Measurements from ENCODE around the gene KIAA0586. TPM values are rescaled to one million over a fixed set of nuclear protein-coding genes. Genes with fewer than 3 reads are reported as not detected.
"Not testable (repeated sequence)": the region's sequence is repeated elsewhere in the genome, so short reads cannot be mapped to it uniquely, and the experiment has no call there.

Gene KIAA0586
- total RNA-seq, 2 donors from 2014 or later = 18.0 to 45.7 TPM

DNA sequence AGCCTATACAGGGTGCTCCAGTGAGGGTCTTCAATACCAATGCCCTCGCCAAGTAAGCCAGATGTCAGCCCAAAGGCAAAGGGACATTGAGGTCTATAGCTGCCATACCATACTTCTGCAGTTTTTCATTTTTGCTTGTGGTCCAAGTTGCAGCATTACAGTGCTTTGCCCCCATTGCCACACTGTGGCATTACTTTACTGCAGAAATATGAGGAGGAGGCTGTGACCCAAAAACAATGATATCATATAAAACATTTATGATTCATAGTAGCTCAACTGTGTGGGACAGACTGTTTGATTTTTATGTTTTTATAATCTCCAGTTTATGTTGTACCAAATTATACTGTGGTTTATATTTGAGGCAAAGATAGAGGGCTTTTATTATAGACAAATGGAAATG is 64.1 kb downstream of the KIAA0586 start:
- Histone ChIP-seq H3K4me1 (ENCODE audit: control insufficient read depth in 1 of 2, low read depth in 2 of 2) (no peaks in the 10 kb centered on the region), H3K9me3 (no peaks in the 10 kb centered on the region), H3K27me3 (replicated peaks; ENCODE audit: insufficient read depth) (no peaks in the 10 kb centered on the region), H3K36me3 (peaks cover 14% of the 10 kb centered on the region), H3K4me3 (no peak overlapping the region), H3K27ac (no peak overlapping the region)
- no peak for ATAC-seq (ENCODE audit: insufficient number of reproducible peaks, low FRiP score, low read depth)
- TF ChIP-seq, protein P1, sequence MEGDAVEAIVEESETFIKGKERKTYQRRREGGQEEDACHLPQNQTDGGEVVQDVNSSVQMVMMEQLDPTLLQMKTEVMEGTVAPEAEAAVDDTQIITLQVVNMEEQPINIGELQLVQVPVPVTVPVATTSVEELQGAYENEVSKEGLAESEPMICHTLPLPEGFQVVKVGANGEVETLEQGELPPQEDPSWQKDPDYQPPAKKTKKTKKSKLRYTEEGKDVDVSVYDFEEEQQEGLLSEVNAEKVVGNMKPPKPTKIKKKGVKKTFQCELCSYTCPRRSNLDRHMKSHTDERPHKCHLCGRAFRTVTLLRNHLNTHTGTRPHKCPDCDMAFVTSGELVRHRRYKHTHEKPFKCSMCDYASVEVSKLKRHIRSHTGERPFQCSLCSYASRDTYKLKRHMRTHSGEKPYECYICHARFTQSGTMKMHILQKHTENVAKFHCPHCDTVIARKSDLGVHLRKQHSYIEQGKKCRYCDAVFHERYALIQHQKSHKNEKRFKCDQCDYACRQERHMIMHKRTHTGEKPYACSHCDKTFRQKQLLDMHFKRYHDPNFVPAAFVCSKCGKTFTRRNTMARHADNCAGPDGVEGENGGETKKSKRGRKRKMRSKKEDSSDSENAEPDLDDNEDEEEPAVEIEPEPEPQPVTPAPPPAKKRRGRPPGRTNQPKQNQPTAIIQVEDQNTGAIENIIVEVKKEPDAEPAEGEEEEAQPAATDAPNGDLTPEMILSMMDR (IDR thresholded peaks at IDR 0.05) = no peak
- DNase-seq (ENCODE audit: low spot score) = no peak

DNA sequence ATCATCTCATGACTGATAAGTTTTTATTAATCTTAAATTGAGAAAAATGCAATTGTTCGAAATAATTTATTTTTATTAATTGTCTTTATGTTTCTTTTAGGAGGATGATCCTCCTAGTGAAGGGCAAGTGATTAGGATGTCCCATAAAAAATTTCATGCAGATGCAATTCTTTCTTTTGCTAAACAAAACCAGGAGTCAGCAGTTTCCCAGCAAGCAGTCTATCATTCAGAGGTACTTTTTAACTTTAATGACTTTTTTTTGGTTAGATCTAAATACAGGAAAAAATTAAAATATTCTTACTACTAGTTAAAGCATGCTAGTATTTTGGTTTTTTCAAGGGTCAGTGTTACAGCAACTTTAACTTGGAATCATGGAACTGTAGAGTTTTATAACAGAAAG is 64.5 kb downstream of the KIAA0586 start:
- ATAC-seq (ENCODE audit: insufficient number of reproducible peaks, low FRiP score, low read depth) (no peak), DNase-seq (ENCODE audit: low spot score) (no peak)
- TF ChIP-seq, protein P1 (IDR thresholded peaks at IDR 0.05) = no peak
- Histone ChIP-seq H3K9me3 (no peaks in the 10 kb centered on the region), H3K36me3 (peaks cover 12% of the 10 kb centered on the region), H3K4me1 (ENCODE audit: control insufficient read depth in 1 of 2, low read depth in 2 of 2) (no peaks in the 10 kb centered on the region), H3K4me3 (no peak overlapping the region), H3K27ac (no peak overlapping the region), H3K27me3 (replicated peaks; ENCODE audit: insufficient read depth) (no peaks in the 10 kb centered on the region)

DNA sequence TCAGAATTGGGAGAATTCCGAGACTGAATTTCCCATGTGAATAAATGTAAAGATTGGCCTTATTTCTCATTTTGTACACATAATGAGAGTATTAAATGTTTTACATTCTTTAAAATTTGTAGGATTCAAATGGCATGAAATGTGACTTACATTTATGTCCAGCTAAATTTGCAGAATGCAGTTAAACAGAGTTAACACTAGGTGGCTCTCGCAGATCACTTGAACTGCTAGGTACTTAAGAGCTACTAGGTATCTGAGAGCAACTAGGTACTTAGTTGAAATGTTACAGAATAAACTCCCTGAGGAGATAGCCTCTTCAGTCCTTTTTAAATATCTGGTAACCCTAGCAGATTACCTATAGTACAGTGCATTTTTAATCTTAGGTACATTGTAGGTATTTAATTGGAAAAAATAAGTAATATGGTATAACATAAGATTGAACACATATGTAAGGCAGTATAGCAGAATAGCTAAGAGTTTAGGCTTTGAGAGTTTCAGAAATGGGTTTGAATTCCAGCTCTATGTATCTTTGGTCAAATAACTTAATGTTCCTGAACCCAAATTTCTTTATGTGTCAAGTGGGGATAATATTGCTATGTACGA is 73.8 kb downstream of the KIAA0586 start:
- no peaks in the 10 kb centered on the region for H3K27me3 ChIP-seq (replicated peaks; ENCODE audit: insufficient read depth)
- H3K36me3 ChIP-seq = peaks cover 13% of the 10 kb centered on the region
- no peak overlapping the region for H3K27ac ChIP-seq
- DNase-seq (ENCODE audit: low spot score) = no peak
- no peaks in the 10 kb centered on the region for H3K4me1 ChIP-seq (ENCODE audit: control insufficient read depth in 1 of 2, low read depth in 2 of 2)
- no peaks in the 10 kb centered on the region for H3K9me3 ChIP-seq
- no peak for ATAC-seq (ENCODE audit: insufficient number of reproducible peaks, low FRiP score, low read depth)
- H3K4me3 ChIP-seq = no peak overlapping the region
- TF ChIP-seq, protein P1 (IDR thresholded peaks at IDR 0.05) = peak; percentile 85

DNA sequence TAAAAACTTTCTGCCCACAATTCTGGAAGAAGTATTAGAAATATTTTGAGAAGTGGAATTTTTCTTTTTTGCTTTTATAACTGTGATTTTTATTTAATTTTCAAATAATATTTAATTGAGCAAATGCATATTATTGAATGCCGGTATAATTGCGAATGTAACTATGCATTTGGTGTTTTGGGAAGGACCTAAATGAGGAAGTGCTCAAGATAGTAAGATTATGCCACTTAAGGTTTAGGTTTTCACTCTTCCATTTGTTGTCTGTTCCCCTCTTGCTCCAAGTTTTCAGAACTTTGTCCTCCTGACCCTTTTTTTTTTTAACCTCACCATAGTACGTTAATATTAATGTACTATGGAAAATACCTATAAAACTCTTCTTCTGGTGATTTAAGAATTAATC is 85.8 kb downstream of the KIAA0586 start:
- TF ChIP-seq, protein P1 (IDR thresholded peaks at IDR 0.05) = no peak
- Histone ChIP-seq H3K27ac (no peak overlapping the region), H3K9me3 (no peaks in the 10 kb centered on the region), H3K4me1 (ENCODE audit: control insufficient read depth in 1 of 2, low read depth in 2 of 2) (no peaks in the 10 kb centered on the region), H3K27me3 (replicated peaks; ENCODE audit: insufficient read depth) (no peaks in the 10 kb centered on the region), H3K36me3 (peaks cover 2% of the 10 kb centered on the region), H3K4me3 (no peak overlapping the region)
- ATAC-seq (ENCODE audit: insufficient number of reproducible peaks, low FRiP score, low read depth) = no peak
- DNase-seq (ENCODE audit: low spot score) = no peak

DNA sequence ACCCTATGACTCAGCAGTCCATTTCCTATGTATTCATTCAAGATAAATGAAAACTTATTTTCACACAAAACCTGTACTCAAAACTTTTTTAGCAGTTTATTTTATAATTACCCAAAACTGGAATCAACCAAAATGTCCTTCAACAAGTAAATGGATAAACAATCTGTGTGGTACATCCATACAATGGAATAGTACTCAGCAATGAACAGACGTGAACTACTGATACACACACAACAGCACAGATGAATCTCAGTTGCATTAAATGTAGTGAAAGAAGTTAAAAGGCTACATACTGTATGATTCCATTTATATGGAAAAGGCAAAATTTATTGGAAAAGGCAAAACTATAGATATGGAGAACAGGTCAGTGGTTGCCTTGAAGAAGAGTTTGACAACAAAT is 90.1 kb downstream of the KIAA0586 start:
- no peak for DNase-seq (ENCODE audit: low spot score)
- no peak for ATAC-seq (ENCODE audit: insufficient number of reproducible peaks, low FRiP score, low read depth)

DNA sequence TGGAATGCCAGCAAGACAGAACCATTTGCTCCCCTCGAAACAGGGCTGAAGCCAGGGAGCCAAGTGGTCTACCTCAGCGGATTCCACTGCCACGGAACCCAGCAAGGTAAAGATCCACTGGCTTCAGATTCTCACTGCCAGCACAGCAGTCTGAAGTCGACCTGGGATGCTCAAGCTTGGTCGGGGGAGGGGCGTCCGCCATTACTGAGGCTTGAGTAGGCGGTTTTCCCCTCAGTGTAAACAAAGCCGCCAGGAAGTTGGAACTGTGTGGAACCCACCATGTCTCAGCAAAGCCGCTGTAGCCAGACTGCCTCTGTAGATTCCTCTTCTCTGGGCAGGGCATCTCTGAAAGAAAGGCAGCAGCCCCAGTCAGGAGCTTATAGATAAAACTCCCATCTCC is 98.2 kb downstream of the KIAA0586 start:
- not testable (repeated sequence) for H3K36me3 ChIP-seq; H3K27ac ChIP-seq; H3K27me3 ChIP-seq (replicated peaks; ENCODE audit: insufficient read depth); DNase-seq (ENCODE audit: low spot score); H3K9me3 ChIP-seq; H3K4me3 ChIP-seq; ATAC-seq (ENCODE audit: insufficient number of reproducible peaks, low FRiP score, low read depth); H3K4me1 ChIP-seq (ENCODE audit: control insufficient read depth in 1 of 2, low read depth in 2 of 2)

More for the DNA sequence above, 90.1 kb downstream of the KIAA0586 start:
- H3K27me3 ChIP-seq (replicated peaks; ENCODE audit: insufficient read depth) = no peaks in the 10 kb centered on the region
- H3K36me3 ChIP-seq = peaks cover 5% of the 10 kb centered on the region
- no peaks in the 10 kb centered on the region for H3K4me1 ChIP-seq (ENCODE audit: control insufficient read depth in 1 of 2, low read depth in 2 of 2)
- H3K4me3 ChIP-seq = no peak overlapping the region
- TF ChIP-seq, protein P1 (IDR thresholded peaks at IDR 0.05) = no peak
- no peak overlapping the region for H3K27ac ChIP-seq
- no peaks in the 10 kb centered on the region for H3K9me3 ChIP-seq

All from thoracic aorta (tissue), 2 donors.